Brain pericyte (primary cell): Measurements from ENCODE around the gene FOSB.

Source experiments
- DNase-seq: peaks from one replicate; pipeline ENCODE4 v3.0.0-alpha.2; 2012; ENCODE audit warnings: low read depth, low spot score

The FOSB gene

DNA sequence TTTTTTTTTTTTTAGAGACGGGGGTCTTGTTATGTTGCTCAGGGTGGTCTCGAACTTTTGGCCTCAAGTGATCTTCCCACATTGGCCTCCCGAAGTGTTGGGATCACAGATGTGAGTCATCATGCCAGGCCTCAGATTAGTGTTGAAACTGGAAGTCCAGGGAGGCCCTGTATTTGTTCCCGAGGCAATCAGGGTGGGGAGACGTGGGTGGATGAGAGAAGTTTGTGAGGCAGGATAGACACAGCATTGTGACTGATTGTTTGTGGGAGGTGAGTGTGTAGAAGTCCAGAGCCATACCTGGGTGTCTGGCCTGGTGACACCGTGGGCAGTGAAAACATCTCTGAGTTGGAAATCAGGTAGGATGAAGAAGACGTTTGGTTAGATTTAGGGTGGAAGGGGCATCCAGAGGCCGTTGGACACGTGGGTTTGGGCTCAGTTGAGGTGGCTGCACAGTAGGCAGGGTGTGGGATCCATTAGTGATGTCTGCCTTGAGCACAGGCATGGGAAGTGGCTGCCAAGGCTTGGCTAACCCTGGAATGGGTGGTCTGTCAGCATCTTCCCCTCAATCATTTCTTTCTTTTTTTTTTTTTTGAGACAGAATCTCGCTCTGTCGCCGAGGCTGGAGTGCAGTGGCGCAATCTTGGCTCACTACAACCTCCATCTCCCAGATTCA lies 16.6 kb downstream of the FOSB start:
- DNase-seq = no peak

DNA sequence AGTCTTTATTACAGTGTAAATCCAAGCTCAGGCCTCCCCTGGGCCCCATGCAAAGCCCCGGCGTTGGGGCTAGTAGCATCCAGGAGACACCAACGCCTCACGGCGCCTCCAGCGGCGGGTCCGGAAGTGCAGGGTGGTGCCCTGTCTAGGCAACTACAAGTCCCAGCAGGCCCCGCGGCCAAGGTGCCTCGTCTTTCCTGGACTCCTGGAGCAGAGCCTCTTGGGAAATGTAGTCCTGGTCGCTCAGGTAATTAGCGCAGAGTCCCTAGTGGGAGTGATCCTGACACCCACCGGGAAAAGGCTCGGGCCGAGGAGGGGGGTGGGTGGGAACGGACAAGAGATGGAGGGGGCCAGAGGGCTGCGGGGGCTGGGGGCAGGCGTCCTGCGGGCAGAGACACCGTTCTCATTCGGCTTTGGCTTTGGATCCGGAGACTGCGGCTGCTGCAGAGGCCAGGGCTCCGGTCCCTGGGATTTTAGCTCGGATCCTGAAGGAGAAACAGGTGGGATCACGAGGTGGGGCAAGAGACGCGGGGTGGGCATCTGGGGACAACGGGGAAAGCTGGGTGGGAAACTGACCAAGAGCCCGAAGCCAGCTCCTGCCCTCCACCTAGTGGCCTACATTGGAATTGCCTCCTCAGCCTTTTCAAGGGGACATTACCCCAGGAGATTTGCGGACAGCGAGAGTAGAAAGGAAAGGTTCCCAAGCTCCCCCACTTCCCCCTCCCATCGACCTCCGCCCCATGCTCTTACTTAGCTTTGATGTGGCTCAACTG lies 17.7 kb downstream of the FOSB start:
- peak; percentile 77 for DNase-seq

DNA sequence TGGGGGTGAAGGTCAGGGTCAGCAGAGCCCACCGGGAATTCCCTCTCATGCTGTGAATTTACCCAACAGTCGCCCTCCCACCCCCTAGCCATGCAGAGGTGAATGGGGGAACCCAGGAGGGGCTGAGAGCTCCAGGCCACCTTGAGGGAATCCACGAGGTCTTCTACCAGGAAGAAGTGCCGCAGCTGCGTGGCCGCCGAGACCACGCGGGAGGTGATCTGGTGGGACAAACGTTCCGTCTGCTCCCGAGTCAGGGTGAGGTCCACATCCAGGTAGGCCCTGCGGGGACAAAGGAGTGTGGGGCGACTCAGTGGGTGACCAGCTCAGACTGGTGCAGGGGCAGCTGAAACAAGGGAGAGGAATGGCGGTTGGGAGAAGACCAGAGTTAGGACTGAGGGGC lies 20.9 kb downstream of the FOSB start:
- no peak for DNase-seq

DNA sequence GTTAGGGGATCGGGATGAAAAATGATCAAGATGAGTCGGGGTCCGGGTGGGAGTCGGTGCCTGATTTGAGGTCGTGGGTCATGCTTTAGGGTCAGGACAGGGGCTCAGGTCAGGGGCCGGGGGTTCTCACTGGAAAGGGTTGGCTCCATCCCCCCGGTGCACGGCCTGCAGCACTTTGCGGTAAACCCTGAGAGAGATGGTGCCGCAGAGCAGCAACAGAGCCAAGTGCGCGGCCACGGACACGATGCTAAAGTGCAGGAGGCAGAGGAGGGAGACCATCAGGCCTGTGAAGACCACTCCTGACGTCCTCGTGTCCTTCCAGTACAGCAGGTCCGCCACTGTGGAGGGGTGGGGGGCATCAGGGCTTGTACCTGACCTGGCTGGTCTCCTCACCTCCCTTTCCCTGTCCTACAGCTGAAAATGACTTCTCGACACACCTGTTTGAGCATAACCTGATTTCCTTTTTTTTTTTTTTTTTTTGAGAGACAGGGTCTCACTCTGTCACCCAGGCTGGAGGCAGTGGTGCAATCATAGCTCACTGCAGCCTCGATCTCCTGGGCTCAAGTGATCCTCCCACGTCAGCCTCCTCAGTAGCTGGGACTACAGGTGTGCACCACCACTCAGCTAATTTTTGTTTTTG lies 21.5 kb downstream of the FOSB start:
- DNase-seq = no peak

DNA sequence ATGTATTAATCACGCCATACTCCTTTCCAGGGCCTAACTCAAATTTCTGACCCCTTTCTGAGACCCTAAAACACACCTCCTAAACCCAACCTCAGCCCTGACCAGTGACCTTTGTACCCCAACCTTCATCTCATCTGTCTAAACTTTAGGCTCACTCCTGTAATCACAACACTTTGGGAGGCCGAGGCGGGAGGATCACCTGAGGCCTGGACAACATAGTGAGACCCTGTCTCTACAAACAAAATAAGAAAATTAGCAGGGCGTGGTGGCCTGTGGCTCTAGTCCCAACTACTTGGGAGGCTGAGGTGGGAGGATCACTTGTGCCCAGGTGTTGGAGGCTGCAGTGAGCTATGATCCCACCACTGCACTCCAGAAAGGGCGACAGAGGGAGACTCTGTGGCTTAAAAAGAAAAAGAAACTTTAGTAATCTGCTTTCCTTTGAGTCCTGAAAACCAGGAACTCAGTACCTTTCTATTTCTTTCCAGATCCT lies 24.4 kb downstream of the FOSB start:
- no peak for DNase-seq

DNA sequence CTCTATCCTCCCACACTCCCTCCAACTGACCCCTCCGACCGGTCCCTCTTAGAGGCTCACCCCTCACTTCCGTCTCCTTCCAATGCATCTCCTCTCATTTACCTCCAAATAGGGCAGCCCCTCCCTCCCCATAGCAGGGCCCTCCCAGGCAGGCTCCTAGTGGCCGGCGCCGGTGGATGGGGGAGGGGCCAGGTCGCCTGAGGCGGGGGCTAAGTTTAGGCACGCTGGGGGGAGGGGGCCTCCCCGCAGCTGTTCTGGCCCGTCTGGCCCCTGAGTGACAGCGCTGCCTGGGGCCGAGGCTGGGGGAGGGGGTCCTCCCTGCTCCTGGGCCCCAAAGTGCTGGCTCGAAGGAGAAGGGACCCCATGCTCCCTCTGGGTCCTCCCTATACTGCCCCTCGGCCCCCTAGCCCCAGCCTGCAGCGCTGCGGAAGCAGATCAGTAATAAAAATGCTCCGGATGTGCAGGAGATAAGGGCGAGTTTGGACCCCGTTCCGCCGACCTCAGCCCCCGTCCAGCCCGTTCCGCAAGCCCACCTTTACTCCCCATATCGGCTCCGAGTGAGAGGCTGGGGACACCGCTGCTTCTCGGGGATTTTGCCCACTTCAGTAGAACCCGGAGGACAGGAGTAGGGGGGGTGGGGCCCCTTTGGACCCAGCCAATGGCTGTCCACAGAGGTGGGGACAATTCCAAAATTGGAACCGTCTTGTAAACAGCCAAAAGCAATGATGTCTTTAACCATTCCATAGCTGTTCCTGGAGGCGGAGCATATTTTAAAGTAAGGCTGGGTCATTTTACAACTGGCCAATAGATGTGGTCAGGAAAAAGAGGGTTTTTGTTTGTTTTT lies 25.1 kb downstream of the FOSB start:
- DNase-seq = no peak

DNA sequence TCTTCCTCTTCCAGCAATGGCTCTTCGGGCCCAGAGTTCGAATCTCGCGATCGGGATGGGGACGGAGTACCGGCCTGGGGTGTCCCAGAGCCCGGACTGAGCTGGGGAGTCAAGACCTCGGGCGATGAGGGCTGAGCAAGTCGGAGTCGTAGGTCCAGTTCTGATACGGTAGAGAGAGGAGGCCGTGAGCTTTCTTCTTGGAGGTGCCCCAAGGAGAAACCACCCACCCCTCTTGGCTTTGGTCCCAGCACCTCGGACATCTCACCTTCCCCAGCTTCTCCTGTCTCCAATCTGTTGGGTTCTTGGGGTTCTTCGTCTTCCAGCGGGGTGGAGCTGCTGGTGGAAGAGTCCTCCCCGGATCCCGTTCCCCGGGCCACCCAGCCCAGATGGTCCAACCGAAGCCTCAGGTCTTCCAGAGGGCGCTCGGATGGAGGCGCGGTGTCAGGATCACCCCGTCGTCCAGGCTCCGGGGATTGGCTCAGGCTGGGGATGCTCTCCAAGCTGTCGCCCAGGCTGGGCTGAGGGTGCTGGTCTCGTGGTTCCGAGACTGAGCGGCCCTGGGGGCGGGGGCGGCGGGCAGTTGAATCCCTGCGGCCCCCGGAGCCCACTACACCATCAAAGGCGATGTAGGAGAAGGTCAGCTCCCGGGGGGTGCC lies 26.6 kb downstream of the FOSB start:
- no peak for DNase-seq

DNA sequence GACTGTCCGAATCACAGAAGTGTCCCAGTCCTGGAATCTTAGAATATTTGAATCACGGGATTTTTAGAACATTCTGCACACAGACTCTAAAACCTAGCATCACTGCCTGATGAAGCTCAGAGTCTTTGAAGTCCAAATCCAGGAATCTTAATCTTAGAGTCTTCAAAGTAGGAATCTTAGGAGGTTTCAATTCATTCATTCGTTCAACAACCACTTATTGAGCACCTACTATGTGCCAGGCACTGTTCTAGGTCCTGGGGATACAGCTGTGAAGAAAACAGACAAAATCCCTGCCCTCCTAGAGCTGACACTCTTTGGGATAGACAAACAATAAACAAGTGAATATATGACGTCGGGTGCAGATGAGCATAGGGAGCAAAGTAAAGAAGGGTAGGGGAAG lies 27.4 kb downstream of the FOSB start:
- DNase-seq = no peak

DNA sequence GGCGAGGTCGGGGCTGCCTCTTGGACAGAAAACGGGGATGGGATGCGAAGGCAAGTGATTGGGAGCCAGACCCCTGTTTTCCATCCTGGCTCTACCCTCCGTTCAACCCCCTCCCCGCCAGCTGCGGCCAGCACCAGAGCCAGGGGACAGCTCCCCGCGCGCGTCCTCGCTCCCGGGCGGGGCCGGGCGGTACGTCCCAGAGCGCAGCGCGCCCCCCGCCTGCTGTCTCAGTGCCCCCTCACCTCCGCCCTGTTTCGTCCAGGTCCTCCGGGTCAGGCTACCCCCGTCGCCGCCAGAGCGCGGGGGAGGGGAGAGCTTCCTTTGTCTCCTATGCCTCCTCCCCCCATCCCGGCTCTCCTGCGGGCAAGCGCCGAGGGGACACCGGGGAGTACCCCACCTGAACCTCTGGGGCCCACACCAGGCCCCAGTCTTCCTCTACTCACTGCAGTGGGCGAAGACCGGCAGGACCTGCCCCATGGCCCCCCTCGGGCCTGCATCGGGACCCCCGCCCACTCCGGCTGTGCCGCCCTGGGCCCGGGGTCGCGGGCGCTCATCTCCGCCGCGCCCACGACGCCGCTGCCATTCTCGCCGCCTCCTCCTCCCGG lies 28.7 kb downstream of the FOSB start:
- no peak for DNase-seq

DNA sequence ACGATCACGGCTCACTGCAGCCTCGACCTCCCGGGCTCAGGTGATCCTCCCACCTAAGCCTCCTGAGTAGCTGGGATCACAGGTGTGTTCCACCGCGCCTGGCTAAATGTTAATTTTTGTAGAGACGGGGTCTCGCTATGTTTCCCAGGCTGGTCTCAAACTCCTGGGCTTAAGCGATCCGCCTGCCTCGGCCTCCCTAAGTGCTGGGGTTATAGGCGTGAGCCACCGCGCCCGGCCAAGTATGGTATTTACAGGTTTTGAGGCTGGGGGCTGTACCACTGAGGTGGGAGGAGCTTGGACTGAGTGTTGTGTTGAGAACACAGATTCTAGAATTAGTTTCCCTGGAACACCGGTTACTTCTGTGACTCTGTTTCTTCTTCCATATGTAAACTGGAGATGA lies 30.0 kb downstream of the FOSB start:
- no peak for DNase-seq

DNA sequence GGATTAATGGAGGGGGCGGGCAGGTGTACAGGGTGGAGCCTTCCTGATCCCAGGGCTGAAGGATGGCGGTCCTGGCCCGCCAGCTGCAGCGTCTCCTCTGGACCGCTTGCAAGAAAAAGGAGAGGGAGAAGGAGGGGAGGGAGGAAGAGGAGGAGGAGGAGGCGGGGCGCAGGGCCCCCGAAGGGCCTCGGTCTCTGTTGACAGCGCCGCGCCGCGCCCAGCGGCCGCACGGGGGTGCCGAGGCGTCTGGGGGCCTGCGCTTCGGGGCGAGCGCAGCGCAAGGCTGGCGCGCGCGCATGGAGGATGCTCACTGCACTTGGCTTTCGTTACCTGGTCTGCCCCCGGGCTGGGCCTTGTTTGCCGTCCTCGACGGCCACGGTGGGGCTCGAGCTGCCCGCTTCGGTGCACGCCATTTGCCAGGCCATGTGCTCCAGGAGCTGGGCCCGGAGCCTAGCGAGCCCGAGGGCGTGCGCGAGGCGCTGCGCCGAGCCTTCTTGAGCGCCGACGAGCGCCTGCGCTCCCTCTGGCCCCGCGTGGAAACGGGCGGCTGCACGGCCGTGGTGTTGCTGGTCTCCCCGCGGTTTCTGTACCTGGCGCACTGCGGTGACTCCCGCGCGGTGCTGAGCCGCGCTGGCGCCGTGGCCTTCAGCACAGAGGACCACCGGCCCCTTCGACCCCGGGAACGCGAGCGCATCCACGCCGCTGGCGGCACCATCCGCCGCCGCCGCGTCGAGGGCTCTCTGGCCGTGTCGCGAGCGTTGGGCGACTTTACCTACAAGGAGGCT lies 30.8 kb downstream of the FOSB start, which contains the start of gene PPM1N:
Gene PPM1N (plus strand): TSS at position 33 of the 785 bp plus-strand sequence. CDS start 30 bp downstream, at position 63.
- no peak for DNase-seq

DNA sequence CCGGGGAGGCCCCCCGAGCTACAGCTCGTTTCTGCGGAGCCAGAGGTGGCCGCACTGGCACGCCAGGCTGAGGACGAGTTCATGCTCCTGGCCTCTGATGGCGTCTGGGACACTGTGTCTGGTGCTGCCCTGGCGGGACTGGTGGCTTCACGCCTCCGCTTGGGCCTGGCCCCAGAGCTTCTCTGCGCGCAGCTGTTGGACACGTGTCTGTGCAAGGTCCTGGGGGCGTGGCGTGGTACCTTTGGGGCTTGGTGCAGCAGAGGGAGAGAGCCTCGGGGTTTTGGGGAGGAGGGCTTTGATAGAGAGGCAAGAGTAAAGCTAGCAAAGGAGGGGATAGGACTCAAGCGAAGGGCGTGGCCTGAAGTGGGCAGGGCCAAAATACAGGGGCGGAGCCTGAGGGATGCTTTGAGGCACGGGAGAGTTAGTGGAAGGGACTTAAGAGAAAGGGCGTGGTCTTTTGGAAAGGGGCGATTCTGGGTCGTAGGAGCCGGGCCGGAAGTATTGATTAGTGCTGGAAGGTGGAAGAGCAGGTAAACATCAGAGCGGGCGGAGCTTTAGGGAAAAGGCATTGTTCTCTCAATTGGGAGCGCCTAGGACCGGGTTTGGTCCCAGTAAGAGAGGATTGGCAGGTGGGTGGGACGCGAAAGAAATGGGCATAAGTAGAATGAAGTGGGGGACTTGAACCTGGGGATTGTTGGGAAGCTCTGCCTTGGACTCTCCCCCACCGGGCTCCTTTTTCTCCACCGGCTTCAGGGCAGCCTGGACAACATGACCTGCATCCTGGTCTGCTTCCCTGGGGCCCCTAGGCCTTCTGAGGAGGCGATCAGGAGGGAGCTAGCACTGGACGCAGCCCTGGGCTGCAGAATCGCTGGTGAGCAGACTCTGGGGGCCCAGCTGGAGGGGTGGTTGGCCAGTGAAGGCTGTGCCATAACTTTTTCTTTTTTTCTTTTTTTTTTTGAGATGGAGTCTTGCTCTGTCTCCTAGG lies 31.7 kb downstream of the FOSB start:
- DNase-seq = no peak

DNA sequence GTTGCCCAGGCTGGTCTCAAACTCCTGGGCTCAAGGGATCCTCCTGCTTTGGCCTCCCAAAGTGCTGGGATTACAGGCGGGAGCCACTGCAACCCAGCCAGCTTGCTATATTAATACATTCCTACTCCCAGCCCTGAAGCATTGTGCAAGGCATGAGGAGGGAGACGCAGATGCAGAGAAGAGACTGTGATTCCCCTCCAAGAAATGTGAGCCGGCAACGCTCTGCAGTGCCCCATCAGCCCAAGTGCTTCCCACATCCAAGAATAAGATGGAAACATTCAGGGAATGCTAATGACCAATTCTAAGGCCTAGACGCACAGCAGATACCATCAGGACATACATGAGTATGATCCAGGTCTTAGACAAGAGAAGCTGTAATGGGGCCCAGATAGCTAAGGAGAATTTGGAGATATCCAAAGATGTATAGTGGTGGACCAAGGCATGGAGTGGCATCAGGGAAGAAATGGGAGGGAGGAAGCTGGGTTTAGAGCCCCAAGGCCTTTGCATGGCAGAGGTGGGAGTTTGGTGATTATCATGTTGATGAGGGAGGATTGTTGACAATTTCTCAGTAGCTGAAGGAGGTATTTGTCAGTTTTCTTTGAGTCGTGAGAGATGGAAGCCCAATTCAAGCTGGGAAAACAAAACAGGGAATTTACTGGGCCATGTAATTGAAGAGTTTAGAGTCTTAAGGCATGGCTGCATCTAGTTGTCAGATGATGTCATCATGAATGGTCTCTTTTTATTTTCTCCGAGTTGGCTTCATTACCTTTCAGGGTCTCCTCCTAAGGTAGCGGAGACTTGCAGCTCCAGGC lies 33.3 kb downstream of the FOSB start:
- no peak for DNase-seq

DNA sequence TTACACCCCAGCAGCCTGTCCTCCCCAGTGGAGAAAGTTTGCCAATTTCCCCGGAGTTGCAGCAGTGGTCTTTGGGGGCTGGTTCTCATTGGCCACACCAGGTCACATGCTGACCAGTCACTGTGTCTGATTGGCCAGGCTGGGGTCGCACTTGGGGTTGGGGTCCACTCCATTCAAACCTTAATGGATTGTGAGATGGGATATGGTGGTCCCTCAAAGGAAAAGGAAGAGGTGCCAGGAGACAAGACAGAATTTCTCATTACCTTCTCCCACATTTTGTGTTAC lies 33.9 kb downstream of the FOSB start:
- no peak for DNase-seq

DNA sequence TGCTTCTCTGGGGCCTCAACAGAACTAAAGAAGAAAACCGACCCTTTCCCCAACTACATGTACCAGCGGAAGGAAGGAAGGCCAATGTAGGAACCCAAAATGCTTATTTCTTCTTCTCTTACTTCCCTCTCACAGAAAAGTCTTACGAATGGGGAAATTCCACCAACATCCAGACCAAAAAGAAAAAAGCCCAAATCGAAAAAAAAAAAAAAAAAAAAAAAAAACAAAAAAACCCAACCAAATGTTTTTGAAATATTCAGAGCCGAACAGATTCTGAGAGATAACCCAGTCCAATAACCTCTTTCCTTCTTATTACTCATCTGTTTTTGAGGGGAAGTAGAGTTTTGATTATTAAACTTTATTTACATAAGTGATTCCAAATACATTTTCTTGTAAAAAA lies 34.3 kb downstream of the FOSB start:
- DNase-seq = no peak

DNA sequence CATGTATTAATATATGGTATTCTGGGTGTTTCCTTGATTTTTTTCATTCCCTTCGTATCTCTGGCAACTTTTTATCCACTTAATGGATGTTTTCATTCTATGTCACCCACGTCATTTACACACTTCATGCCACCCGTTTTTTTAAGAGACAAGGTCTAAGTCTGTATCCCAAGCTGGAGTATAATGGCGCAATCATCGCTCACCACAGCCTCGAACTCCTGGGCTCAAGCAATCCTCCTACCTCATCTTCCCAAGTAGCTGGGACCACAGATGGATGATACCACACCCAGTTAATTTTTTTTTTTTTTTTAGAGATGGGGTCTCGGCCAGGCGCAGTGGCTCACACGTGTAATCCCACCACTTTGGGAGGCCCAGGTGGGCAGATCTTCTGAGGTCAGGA lies 36.1 kb downstream of the FOSB start:
- DNase-seq = no peak

DNA sequence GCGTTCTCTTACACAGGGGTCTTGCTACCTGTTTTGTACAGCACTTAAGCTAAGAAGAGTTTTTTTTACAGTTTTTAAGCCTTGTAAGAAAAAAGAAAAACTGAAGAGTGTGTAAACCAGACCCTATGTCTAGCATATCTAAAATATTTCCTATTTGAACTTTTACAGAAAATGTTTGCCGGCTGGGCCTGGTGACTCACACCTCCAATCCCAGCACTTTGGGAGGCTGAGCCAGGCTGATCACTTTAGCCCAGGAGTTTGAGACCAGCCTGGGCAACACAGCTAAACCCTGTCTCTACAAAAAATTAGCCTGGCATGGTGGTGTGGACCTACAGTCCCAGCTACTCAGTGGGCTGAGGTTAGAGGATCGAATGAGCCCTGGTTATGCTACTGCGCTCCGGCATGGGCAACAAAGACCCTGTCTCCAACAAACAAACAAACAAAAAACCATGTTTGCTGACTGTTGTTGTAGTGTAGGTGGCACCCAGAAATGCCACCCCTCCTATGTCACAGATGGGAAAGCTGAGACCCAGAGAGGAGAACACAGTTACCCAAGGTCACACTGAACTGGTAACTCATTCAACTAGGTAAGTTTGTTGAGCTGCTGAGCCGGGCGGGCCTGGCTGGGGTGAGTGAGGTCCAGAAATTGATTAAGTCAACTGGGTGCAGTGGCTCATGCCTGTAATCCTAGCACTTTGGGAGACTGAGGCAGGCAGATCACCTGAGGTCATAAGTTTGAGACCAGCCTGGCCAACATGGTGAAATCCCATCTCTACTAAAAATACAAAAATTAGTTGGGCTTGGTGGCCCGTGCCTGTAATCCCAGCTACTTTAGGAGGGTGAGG lies 37.6 kb downstream of the FOSB start:
- DNase-seq = no peak

DNA sequence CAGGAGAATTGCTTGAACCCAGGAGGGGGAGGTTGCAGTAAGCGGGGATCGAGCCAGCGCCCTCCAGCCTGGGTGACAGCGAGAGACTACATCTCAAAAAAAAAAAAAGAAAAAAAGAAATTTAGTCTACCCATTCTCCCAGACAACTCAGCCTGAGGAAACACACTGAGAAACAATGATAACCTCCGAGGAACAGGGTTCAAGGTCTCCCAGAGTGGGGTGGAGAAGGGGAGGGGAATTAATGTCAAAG lies 38.1 kb downstream of the FOSB start:
- DNase-seq = no peak
